ENCODE results near the gene PEX13.

DNA sequence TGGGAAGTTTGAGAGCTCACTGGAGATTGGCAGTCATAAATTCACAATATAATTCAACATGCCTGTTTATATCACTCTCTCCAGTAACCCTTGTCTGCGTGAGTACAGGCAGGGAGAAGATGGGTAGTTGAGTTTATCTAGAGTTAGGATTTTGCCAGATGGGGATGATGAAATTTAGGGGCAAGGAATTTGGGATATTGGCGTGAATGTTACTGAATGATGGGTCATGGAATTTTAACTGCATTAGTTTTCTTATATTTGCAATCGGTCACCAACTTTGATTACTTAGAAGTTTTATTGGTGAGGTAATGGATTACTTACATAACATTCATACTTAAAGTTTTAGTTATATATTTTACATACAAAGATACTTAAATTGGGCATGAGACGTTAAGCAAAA lies 83.3 kb downstream of the PEX13 start:
- TF ChIP-seq, protein P1, sequence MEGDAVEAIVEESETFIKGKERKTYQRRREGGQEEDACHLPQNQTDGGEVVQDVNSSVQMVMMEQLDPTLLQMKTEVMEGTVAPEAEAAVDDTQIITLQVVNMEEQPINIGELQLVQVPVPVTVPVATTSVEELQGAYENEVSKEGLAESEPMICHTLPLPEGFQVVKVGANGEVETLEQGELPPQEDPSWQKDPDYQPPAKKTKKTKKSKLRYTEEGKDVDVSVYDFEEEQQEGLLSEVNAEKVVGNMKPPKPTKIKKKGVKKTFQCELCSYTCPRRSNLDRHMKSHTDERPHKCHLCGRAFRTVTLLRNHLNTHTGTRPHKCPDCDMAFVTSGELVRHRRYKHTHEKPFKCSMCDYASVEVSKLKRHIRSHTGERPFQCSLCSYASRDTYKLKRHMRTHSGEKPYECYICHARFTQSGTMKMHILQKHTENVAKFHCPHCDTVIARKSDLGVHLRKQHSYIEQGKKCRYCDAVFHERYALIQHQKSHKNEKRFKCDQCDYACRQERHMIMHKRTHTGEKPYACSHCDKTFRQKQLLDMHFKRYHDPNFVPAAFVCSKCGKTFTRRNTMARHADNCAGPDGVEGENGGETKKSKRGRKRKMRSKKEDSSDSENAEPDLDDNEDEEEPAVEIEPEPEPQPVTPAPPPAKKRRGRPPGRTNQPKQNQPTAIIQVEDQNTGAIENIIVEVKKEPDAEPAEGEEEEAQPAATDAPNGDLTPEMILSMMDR (IDR thresholded peaks at IDR 0.05; ENCODE audit: insufficient read depth, low read depth, low read length), result no peak
- TF ChIP-seq EZH2 (IDR thresholded peaks at IDR 0.05; ENCODE audit: insufficient read depth, low read length), result no peak
